Measurements from ENCODE around the gene MARK2.

The MARK2 gene

GRCh38 chr11:63908631-63909401 lies 69.9 kb downstream of the MARK2 start:
- no peak for DNase-seq (ENCODE audit: low spot score)

GRCh38 chr11:63909591-63910506 lies 70.9 kb downstream of the MARK2 start:
- DNase-seq (ENCODE audit: low spot score) = peak; percentile 96

- no peak for DNase-seq (ENCODE audit: low spot score)
Observed at GRCh38 chr11:63910675-63911074, 71.8 kb downstream of the MARK2 start.

- no peak for DNase-seq (ENCODE audit: low spot score)
Observed at GRCh38 chr11:63911440-63911839, 72.5 kb downstream of the MARK2 start.

- no peak for DNase-seq (ENCODE audit: low spot score)
Observed at GRCh38 chr11:63911876-63912275, 73.0 kb downstream of the MARK2 start.

GRCh38 chr11:63912678-63913077 lies 73.8 kb downstream of the MARK2 start:
- DNase-seq (ENCODE audit: low spot score) = no peak

- no peak for DNase-seq (ENCODE audit: low spot score)
Observed at GRCh38 chr11:63913866-63914830, 75.2 kb downstream of the MARK2 start.

GRCh38 chr11:63914896-63915691 lies 76.2 kb downstream of the MARK2 start:
- no peak for DNase-seq (ENCODE audit: low spot score)

- peak; percentile 79 for DNase-seq (ENCODE audit: low spot score)
Observed at GRCh38 chr11:63915961-63916836, 77.3 kb downstream of the MARK2 start.

GRCh38 chr11:63916837-63917691 lies 78.2 kb downstream of the MARK2 start, which contains the start of gene RCOR2:
Gene RCOR2, minus strand, starts transcription at chr11:63917164. Its CDS starts 708 bp downstream, at chr11:63916456.
- DNase-seq (ENCODE audit: low spot score) = peak; percentile 88

- DNase-seq (ENCODE audit: low spot score) = peak; percentile 86
Observed at GRCh38 chr11:63917692-63918506, 79.0 kb downstream of the MARK2 start.

- peak; percentile 84 for DNase-seq (ENCODE audit: low spot score)
Observed at GRCh38 chr11:63918507-63919191, 79.7 kb downstream of the MARK2 start.

GRCh38 chr11:63919267-63920125 lies 80.6 kb downstream of the MARK2 start:
- peak; percentile 98 for DNase-seq (ENCODE audit: low spot score)

GRCh38 chr11:63920126-63920938 lies 81.4 kb downstream of the MARK2 start:
- peak; percentile 89 for DNase-seq (ENCODE audit: low spot score)

- DNase-seq (ENCODE audit: low spot score) = peak; percentile 89
Observed at GRCh38 chr11:63920939-63921417, 82.1 kb downstream of the MARK2 start.
